Measurements from ENCODE around the gene RIOK3. TPM values are rescaled to one million over a fixed set of nuclear protein-coding genes. Genes with fewer than 3 reads are reported as not detected.

RIOK3 gene
- total and polyA plus RNA-seq, 2 experiments from 2014 or later: 63.6 to 83.7 TPM

DNA sequence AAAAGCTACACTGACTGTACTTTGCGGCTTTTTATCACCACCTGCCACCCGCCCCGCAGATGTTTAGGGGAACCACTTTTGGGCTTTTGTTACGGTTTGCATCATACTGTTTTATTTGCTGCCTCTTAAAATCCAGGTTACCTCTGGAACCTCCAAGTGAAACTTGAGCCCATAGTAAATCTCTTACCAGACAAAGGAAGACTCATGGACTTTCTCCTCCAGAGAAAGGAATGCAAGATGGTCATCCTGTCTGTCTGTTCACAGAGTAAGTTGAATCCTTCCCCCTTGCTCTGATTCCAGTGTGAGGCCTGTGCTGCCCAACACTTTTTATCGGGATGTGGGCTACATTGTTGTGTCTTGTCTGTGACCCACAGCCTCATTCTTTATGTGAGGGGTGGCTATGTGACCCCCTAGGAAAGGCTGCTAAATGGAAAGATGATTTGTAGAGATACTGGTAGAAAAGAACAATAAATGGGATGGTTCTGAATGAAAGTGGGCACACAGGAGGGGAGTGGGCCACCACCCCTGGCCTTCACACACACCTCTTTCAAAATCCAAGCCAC lies 73.5 kb downstream of the RIOK3 start:
- H3K27me3 ChIP-seq: no peaks in the 10 kb centered on the region
- H3K9me3 ChIP-seq (ENCODE audit: low read depth): no peaks in the 10 kb centered on the region
- no peak for DNase-seq (ENCODE audit: low read depth in 1 of 2, low spot score in 1 of 2)
- no peak overlapping the region for H3K4me3 ChIP-seq
- no peak overlapping the region for H3K27ac ChIP-seq
- H3K36me3 ChIP-seq: peaks cover 29% of the 10 kb centered on the region
- TF ChIP-seq, protein P1, sequence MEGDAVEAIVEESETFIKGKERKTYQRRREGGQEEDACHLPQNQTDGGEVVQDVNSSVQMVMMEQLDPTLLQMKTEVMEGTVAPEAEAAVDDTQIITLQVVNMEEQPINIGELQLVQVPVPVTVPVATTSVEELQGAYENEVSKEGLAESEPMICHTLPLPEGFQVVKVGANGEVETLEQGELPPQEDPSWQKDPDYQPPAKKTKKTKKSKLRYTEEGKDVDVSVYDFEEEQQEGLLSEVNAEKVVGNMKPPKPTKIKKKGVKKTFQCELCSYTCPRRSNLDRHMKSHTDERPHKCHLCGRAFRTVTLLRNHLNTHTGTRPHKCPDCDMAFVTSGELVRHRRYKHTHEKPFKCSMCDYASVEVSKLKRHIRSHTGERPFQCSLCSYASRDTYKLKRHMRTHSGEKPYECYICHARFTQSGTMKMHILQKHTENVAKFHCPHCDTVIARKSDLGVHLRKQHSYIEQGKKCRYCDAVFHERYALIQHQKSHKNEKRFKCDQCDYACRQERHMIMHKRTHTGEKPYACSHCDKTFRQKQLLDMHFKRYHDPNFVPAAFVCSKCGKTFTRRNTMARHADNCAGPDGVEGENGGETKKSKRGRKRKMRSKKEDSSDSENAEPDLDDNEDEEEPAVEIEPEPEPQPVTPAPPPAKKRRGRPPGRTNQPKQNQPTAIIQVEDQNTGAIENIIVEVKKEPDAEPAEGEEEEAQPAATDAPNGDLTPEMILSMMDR (IDR thresholded peaks at IDR 0.05; ENCODE audit: low read depth, low read length): no peak
- H3K4me1 ChIP-seq (ENCODE audit: low read depth): peaks cover 11% of the 10 kb centered on the region

DNA sequence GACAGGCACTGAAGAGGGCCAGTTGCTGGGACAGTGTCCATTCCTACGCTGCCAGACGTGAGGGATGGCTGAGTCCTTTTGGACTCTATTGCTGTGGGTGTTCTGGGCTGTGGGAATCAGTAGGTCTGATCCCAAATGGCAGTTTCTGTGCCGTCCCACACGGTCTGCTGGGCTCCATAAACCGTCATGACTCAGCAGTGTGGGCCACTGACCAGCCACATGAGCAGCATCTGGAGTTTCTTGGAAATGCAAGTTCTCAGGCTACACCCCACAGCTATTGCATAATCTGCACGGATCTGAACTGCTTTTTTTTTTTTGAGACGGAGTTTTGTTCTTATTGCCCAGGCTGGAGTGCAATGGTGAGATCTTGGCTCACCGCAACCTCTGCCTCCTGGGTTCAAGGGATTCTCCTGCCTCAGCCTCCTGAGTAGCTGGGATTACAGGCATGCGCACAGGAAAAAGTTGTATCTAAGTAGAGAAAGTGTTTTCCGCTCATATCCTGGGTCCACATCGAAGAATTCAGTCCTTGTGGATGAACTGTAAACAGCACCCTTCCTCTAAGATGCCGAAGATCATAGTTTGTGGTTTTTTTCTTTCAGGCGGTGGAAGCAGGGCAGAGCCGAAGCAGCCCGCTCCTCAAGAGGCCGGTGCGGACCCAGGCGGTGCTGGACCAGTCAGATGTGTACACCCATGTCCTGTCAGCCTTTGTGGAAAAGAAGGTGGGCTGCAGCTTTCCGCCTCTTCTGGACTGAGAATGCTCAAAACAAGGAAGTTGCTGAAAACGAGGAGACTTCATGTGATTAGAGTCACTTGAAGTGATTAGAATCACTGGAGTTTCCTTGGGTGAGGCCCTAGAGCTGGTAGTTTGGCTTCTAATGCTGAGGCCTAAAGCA lies 75.7 kb downstream of the RIOK3 start:
- TF ChIP-seq, protein P1 (IDR thresholded peaks at IDR 0.05; ENCODE audit: low read depth, low read length): no peak
- Histone ChIP-seq H3K4me1 (ENCODE audit: low read depth) (peaks cover 19% of the 10 kb centered on the region), H3K27ac (peak overlapping the region; percentile 67), H3K9me3 (ENCODE audit: low read depth) (no peaks in the 10 kb centered on the region), H3K27me3 (no peaks in the 10 kb centered on the region), H3K4me3 (no peak overlapping the region), H3K36me3 (peaks cover 33% of the 10 kb centered on the region)
- peak in 1 of 2 donors; percentile 44 for DNase-seq (ENCODE audit: low read depth in 1 of 2, low spot score in 1 of 2)

DNA sequence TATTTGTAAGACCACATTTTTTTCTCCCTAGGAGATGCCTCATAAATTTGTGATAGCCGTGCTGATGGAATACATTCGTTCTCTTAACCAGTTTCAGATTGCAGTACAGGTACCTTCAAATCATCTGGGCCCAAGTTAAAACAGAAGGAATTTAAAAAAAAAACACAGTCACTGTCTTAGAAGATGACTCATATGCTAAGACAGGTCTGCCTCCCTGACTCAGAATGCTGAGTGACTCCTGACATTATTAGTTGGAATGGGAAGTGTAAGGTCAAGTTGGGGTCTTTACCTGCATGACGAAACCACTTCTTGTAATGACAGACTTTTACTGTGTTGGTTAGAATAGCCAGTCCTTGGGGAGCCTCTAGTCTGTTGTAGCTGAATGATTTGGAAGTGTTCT lies 76.5 kb downstream of the RIOK3 start:
- H3K27ac ChIP-seq: peak overlapping the region; percentile 67
- H3K4me3 ChIP-seq: no peak overlapping the region
- TF ChIP-seq, protein P1 (IDR thresholded peaks at IDR 0.05; ENCODE audit: low read depth, low read length): no peak
- peaks cover 19% of the 10 kb centered on the region for H3K4me1 ChIP-seq (ENCODE audit: low read depth)
- H3K27me3 ChIP-seq: no peaks in the 10 kb centered on the region
- H3K36me3 ChIP-seq: peaks cover 37% of the 10 kb centered on the region
- DNase-seq (ENCODE audit: low read depth in 1 of 2, low spot score in 1 of 2): no peak
- H3K9me3 ChIP-seq (ENCODE audit: low read depth): no peaks in the 10 kb centered on the region

DNA sequence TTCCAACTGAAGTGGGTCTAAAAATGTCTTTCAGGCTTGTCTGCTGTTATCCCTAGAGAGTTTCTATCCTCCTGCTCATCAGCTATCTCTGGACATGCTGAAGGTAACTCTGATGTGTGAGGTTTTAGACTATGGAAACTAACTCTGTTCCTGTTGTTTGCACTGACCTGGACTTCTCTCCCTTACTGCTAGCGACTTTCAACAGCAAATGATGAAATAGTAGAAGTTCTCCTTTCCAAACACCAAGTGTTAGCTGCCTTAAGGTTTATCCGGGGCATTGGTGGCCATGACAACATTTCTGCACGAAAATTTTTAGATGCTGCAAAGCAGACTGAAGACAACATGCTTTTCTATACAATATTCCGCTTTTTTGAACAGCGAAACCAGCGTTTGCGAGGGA lies 77.1 kb downstream of the RIOK3 start:
- H3K36me3 ChIP-seq: peaks cover 43% of the 10 kb centered on the region
- peaks cover 19% of the 10 kb centered on the region for H3K4me1 ChIP-seq (ENCODE audit: low read depth)
- H3K4me3 ChIP-seq: no peak overlapping the region
- DNase-seq (ENCODE audit: low read depth in 1 of 2, low spot score in 1 of 2): no peak
- TF ChIP-seq, protein P1 (IDR thresholded peaks at IDR 0.05; ENCODE audit: low read depth, low read length): no peak
- H3K9me3 ChIP-seq (ENCODE audit: low read depth): no peaks in the 10 kb centered on the region
- H3K27ac ChIP-seq: peak overlapping the region; percentile 67
- no peaks in the 10 kb centered on the region for H3K27me3 ChIP-seq

DNA sequence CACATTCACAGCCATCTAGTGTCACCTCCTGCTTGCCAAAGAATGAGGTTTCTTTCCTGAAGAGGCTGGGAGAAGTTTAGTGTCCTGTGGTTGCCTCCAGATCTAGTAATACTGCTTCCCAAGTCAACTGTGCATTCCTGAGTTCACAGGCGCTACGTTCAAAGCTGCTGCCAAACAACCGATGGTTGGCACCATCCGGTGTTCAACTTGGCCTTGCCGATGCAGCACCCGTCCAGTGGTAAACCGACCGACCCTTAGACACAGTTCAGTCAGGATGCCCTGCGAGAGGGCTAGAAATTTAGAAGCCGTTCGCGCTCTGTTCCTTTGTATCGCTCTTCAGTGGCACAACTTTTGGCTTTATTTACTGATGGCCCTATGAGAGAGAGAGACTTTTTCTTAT lies 78.8 kb downstream of the RIOK3 start:
- Histone ChIP-seq H3K9me3 (ENCODE audit: low read depth) (no peaks in the 10 kb centered on the region), H3K36me3 (peaks cover 44% of the 10 kb centered on the region), H3K27ac (no peak overlapping the region), H3K4me1 (ENCODE audit: low read depth) (peaks cover 19% of the 10 kb centered on the region), H3K27me3 (no peaks in the 10 kb centered on the region), H3K4me3 (no peak overlapping the region)
- TF ChIP-seq, protein P1 (IDR thresholded peaks at IDR 0.05; ENCODE audit: low read depth, low read length): no peak
- no peak for DNase-seq (ENCODE audit: low read depth in 1 of 2, low spot score in 1 of 2)

Other genes with a start within 250 kb of the RIOK3 start
- 10.4 and 13.5 TPM in 2 replicates for gene RMC1, start 50.2 kb downstream of the RIOK3 start, total RNA-seq
- 18.3 and 28.0 TPM in 2 replicates for gene RMC1, start 50.2 kb downstream of the RIOK3 start, polyA plus RNA-seq
- 22.4 and 25.9 TPM in 2 replicates for gene NPC1, start 133.2 kb downstream of the RIOK3 start, total RNA-seq
- gene NPC1, start 133.2 kb downstream of the RIOK3 start, polyA plus RNA-seq: 14.1 and 19.4 TPM in 2 replicates
- gene ANKRD29, start 209.6 kb downstream of the RIOK3 start, total RNA-seq: 0.14 and 0.77 TPM in 2 replicates
- 0.44 and 0.92 TPM in 2 replicates for gene ANKRD29, start 209.6 kb downstream of the RIOK3 start, polyA plus RNA-seq
- 0.18 and 0.39 TPM in 2 replicates for gene LAMA3, start 236.2 kb downstream of the RIOK3 start, total RNA-seq
- gene LAMA3, start 236.2 kb downstream of the RIOK3 start, polyA plus RNA-seq: not detected in 2 replicates

Data from cardiac muscle cell (in vitro differentiated cells and primary cell).